HepG2 (cell line): Measurements from ENCODE around the gene FTCD. TPM values are rescaled to one million over a fixed set of nuclear protein-coding genes. Genes with fewer than 3 reads are reported as not detected.

Source experiments
- ARHGAP35 ChIP-seq: sonication (generic); formaldehyde crosslinking; IDR thresholded peaks from 2 replicates; pipeline ENCODE4 v1.9.0; 2022; ENCODE audit warnings: mild to moderate bottlenecking, inconsistent platforms, moderate library complexity, missing genetic modification reagents, borderline replicate concordance
- ARID2 ChIP-seq: sonication (generic); formaldehyde crosslinking; IDR thresholded peaks from 2 replicates; pipeline ENCODE4 v1.8.1; 2022; ENCODE audit warnings: mild to moderate bottlenecking, missing genetic modification reagents, borderline replicate concordance
- ARNT ChIP-seq: fragments of 450-650 bp; IDR thresholded peaks from 2 replicates; pipeline ENCODE4 v1.6.1; 2017
- ATF7 ChIP-seq, 2 experiments: fragments of 450-650 bp in 1 of 2; sonication (generic) in 1 of 2; formaldehyde crosslinking in 1 of 2; IDR thresholded peaks; 2 replicates each; pipeline versions ENCODE4 v1.4.0 to v1.6.1; 2016 to 2020; ENCODE audit warnings: antibody characterized with exemption in 1 of 2, mild to moderate bottlenecking in 1 of 2, missing genetic modification reagents in 1 of 2
- DNMT1 ChIP-seq: sonication (generic); formaldehyde crosslinking; IDR thresholded peaks from 2 replicates; pipeline ENCODE4 v1.5.1; 2020; ENCODE audit warnings: mild to moderate bottlenecking, missing genetic modification reagents
- FOXK2 ChIP-seq: fragments of 450-650 bp; IDR thresholded peaks from 2 replicates; pipeline ENCODE4 v1.6.1; 2016
- HDAC6 ChIP-seq: fragments of 200-600 bp; sonication (generic); IDR thresholded peaks from 2 replicates; pipeline ENCODE4 v1.7.0; 2017; ENCODE audit warnings: mild to moderate bottlenecking, antibody characterized with exemption, low read length, low read depth
- HNRNPH1 ChIP-seq: fragments of 200-400 bp; formaldehyde crosslinking; optimal IDR thresholded peaks from 2 replicates; pipeline ENCODE3; 2017; ENCODE audit warnings: mild to moderate bottlenecking, low read depth, low read length
- HNRNPLL ChIP-seq: fragments of 200-400 bp; formaldehyde crosslinking; IDR thresholded peaks from 2 replicates; pipeline ENCODE4 v1.6.1; 2017; ENCODE audit warnings: mild to moderate bottlenecking, low read depth, low read length; ENCODE audit not compliant: poor library complexity, severe bottlenecking
- HOXA9 ChIP-seq: sonication (generic); formaldehyde crosslinking; IDR thresholded peaks from 2 replicates; pipeline ENCODE4 v1.8.1; 2022; ENCODE audit warnings: missing genetic modification reagents, mild to moderate bottlenecking, moderate library complexity, borderline replicate concordance
- HOXD1 ChIP-seq: sonication (generic); formaldehyde crosslinking; IDR thresholded peaks from 2 replicates; pipeline ENCODE4 v1.5.0; 2020; ENCODE audit warnings: missing genetic modification reagents
- JDP2 ChIP-seq: sonication (generic); formaldehyde crosslinking; IDR thresholded peaks from 2 replicates; pipeline ENCODE4 v1.8.1; 2022; ENCODE audit warnings: missing genetic modification reagents, borderline replicate concordance
- JUNB ChIP-seq: sonication (generic); formaldehyde crosslinking; IDR thresholded peaks from 2 replicates; pipeline ENCODE4 v1.8.0; 2022; ENCODE audit warnings: missing genetic modification reagents, mild to moderate bottlenecking, borderline replicate concordance
- MLXIP ChIP-seq: sonication (generic); formaldehyde crosslinking; IDR thresholded peaks from 2 replicates; pipeline ENCODE4 v1.9.0; 2021; ENCODE audit warnings: missing genetic modification reagents, borderline replicate concordance
- NR2F6 ChIP-seq, 2 experiments: IDR thresholded peaks; 2 replicates each; pipeline ENCODE4 v1.6.1; 2016; ENCODE audit warnings: antibody characterized with exemption in 1 of 2, mild to moderate bottlenecking in 1 of 2
- STAT5B ChIP-seq: sonication (generic); formaldehyde crosslinking; IDR thresholded peaks from 2 replicates; pipeline ENCODE4 v1.4.0; 2020; ENCODE audit warnings: missing genetic modification reagents
- TIGD3 ChIP-seq: sonication (generic); formaldehyde crosslinking; IDR thresholded peaks from 2 replicates; pipeline ENCODE4 v1.5.1; 2020; ENCODE audit warnings: mild to moderate bottlenecking, missing genetic modification reagents, borderline replicate concordance
- ZC3H13 ChIP-seq: sonication (generic); formaldehyde crosslinking; IDR thresholded peaks from 2 replicates; pipeline ENCODE4 v1.8.1; 2023; ENCODE audit warnings: mild to moderate bottlenecking, missing genetic modification reagents, moderate library complexity
- ZNF317 ChIP-seq: sonication (generic); formaldehyde crosslinking; IDR thresholded peaks from 2 replicates; pipeline ENCODE4 v1.5.0; 2020; ENCODE audit warnings: mild to moderate bottlenecking, missing genetic modification reagents
- ZNF484 ChIP-seq: sonication (generic); formaldehyde crosslinking; IDR thresholded peaks from 2 replicates; pipeline ENCODE4 v1.5.1; 2020; ENCODE audit warnings: mild to moderate bottlenecking, low read depth, missing genetic modification reagents, borderline replicate concordance
- ZNF550 ChIP-seq: sonication (generic); formaldehyde crosslinking; IDR thresholded peaks from 2 replicates; pipeline ENCODE4 v1.4.0; 2020; ENCODE audit warnings: mild to moderate bottlenecking, missing genetic modification reagents, borderline replicate concordance
- ZNF614 ChIP-seq: IDR thresholded peaks from 2 replicates; pipeline ENCODE4 v1.6.1; 2018; ENCODE audit warnings: missing biosample characterization, missing genetic modification reagents, inconsistent platforms, borderline replicate concordance
- ZNF790 ChIP-seq: sonication (generic); formaldehyde crosslinking; IDR thresholded peaks from 2 replicates; pipeline ENCODE4 v1.8.0; 2022; ENCODE audit warnings: missing genetic modification reagents, mild to moderate bottlenecking, borderline replicate concordance
- polyA plus RNA-seq, 8 experiments: library from polyadenylated mRNA; depleted of rRNA in 3 of 8; stranded (reverse) in 7 of 8; unstranded in 1 of 8; fragments of >200 nt; fragmentation: Illumina TruSeq in 4 of 8; extraction: Trizol in 4 of 8; gene quantifications; 2 replicates each; pipeline versions ENCODE4 v1.2.1 to v1.2.3, GENCODE V29; 2011 to 2016; ENCODE audit warnings: low read depth in 4 of 8, missing spikeins in 1 of 8, mixed read lengths in 1 of 8; ENCODE audit not compliant: insufficient read depth in 1 of 8
- total RNA-seq, 5 experiments: library from RNA; depleted of rRNA; stranded (reverse); fragments of >200 nt; fragmentation: Illumina TruSeq; extraction: Trizol; gene quantifications; 2 replicates each; pipeline ENCODE4 v1.2.3, GENCODE V29; 2016; ENCODE audit warnings: low read depth in 1 of 5
- TF ChIP-seq, protein P1 (sequence below): sonication (generic); formaldehyde crosslinking; IDR thresholded peaks from 2 replicates; pipeline ENCODE4 v1.5.0; 2020; ENCODE audit warnings: mild to moderate bottlenecking, missing genetic modification reagents

The FTCD gene
- total and polyA plus RNA-seq, 2 of the 13 experiments (the other 11 are each of a cell fraction or from before 2014, with no cell fraction given) = 75.7 to 105 TPM

- no peak for TF ChIP-seq ZNF484 (CRISPR knock-in tag)
- no peak for TF ChIP-seq JDP2 (CRISPR knock-in tag)
- TF ChIP-seq ARID2 (CRISPR knock-in tag) = no peak
- TF ChIP-seq ZNF550 (CRISPR knock-in tag) = no peak
- no peak for TF ChIP-seq ZNF614
- peak; percentile 63; the same call in 1 of the 2 replicates for TF ChIP-seq HOXA9
- TF ChIP-seq ZNF317 (CRISPR knock-in tag) = no peak
- TF ChIP-seq ARHGAP35 (CRISPR knock-in tag) = no peak
- no peak for TF ChIP-seq JUNB (CRISPR knock-in tag)
- no peak for TF ChIP-seq DNMT1 (CRISPR knock-in tag)
- no peak for TF ChIP-seq FOXK2
- TF ChIP-seq HNRNPLL = no peak
- TF ChIP-seq, protein P1, sequence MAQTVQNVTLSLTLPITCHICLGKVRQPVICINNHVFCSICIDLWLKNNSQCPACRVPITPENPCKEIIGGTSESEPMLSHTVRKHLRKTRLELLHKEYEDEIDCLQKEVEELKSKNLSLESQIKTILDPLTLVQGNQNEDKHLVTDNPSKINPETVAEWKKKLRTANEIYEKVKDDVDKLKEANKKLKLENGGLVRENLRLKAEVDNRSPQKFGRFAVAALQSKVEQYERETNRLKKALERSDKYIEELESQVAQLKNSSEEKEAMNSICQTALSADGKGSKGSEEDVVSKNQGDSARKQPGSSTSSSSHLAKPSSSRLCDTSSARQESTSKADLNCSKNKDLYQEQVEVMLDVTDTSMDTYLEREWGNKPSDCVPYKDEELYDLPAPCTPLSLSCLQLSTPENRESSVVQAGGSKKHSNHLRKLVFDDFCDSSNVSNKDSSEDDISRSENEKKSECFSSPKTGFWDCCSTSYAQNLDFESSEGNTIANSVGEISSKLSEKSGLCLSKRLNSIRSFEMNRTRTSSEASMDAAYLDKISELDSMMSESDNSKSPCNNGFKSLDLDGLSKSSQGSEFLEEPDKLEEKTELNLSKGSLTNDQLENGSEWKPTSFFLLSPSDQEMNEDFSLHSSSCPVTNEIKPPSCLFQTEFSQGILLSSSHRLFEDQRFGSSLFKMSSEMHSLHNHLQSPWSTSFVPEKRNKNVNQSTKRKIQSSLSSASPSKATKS (CRISPR knock-in tag) = no peak
- no peak; the same call in 1 of the 2 replicates for TF ChIP-seq ZNF790 (CRISPR knock-in tag)
- TF ChIP-seq HDAC6 = no peak
- TF ChIP-seq HOXD1 = no peak
- no peak for TF ChIP-seq STAT5B (CRISPR knock-in tag)
- TF ChIP-seq ARNT = no peak
- no peak for TF ChIP-seq TIGD3 (CRISPR knock-in tag)
- TF ChIP-seq ATF7 (IDR thresholded peaks at IDR 0.05) = no peak
- no peak for TF ChIP-seq ATF7 (CRISPR knock-in tag; IDR thresholded peaks at IDR 0.05)
- TF ChIP-seq ZC3H13 (CRISPR knock-in tag) = 0 out of 2 replicates have a peak, but pooled peaks have one; percentile 50
- TF ChIP-seq MLXIP (CRISPR knock-in tag) = no peak
- TF ChIP-seq HNRNPH1 = no peak
- no peak for TF ChIP-seq NR2F6 (IDR thresholded peaks at IDR 0.05)
- 0 out of 2 replicates have a peak, but pooled peaks have one; percentile 17 for TF ChIP-seq NR2F6 (CRISPR knock-in tag; IDR thresholded peaks at IDR 0.05)
These were observed 1.0 kb downstream of the FTCD start (continued) for GRCh38 chr21:46154155-46154954.
